Stimulated activated CD8-positive, alpha-beta memory T cell treated with anti-CD3 and anti-CD28 coated beads, Interleukin-15, amount 100 ng/mL, for 24 hours (primary cell): ENCODE data around the gene PCDHB10.
"Not testable (repeated sequence)": the region's sequence is repeated elsewhere in the genome, so short reads cannot be mapped to it uniquely, and the experiment has no call there.

Experiments
- DNase-seq: peaks from one replicate; pipeline ENCODE4 v3.0.0-alpha.2; 2020; ENCODE audit warnings: low read depth

The PCDHB10 gene

GRCh38 chr5:141188682-141189081 lies 3.5 kb upstream of the PCDHB10 start:
- not testable (repeated sequence) for DNase-seq

DNA sequence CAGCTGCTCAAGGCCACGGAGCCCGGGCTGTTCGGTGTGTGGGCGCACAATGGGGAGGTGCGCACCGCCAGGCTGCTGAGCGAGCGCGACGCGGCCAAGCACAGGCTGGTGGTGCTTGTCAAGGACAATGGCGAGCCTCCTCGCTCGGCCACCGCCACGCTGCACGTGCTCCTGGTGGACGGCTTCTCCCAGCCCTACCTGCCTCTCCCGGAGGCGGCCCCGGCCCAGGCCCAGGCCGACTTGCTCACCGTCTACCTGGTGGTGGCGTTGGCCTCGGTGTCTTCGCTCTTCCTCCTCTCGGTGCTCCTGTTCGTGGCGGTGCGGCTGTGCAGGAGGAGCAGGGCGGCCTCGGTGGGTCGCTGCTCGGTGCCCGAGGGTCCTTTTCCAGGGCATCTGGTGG lies 3.0 kb upstream of the PCDHB10 start:
- not testable (repeated sequence) for DNase-seq

GRCh38 chr5:141194332-141194731 lies 2.2 kb downstream of the PCDHB10 start:
- not testable (repeated sequence) for DNase-seq

- no peak for DNase-seq
Observed at GRCh38 chr5:141196363-141196762, 4.2 kb downstream of the PCDHB10 start.

GRCh38 chr5:141199359-141200235 lies 7.4 kb downstream of the PCDHB10 start, which contains the start of gene PCDHB11:
Gene PCDHB11, plus strand, starts transcription at chr5:141199627. Its CDS starts 148 bp downstream, at chr5:141199775.
- DNase-seq: no peak

- DNase-seq: not testable (repeated sequence)
Observed at GRCh38 chr5:141201126-141201525, 9.0 kb downstream of the PCDHB10 start.

DNA sequence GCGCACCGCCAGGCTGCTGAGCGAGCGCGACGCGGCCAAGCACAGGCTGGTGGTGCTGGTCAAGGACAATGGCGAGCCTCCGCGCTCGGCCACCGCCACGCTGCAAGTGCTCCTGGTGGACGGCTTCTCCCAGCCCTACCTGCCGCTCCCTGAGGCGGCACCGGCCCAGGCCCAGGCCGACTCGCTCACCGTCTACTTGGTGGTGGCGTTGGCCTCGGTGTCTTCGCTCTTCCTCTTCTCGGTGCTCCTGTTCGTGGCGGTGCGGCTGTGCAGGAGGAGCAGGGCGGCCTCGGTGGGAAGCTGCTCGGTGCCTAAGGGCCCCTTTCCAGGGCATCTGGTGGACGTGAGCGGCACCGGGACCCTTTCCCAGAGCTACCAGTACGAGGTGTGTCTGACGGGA lies 9.5 kb downstream of the PCDHB10 start:
- DNase-seq: not testable (repeated sequence)

- no peak for DNase-seq
Observed at GRCh38 chr5:141208478-141208877, 16.3 kb downstream of the PCDHB10 start, which contains the start of gene PCDHB12. Gene PCDHB12, plus strand, starts transcription at chr5:141208719. Its CDS starts 189 bp downstream, at chr5:141208908.

DNA sequence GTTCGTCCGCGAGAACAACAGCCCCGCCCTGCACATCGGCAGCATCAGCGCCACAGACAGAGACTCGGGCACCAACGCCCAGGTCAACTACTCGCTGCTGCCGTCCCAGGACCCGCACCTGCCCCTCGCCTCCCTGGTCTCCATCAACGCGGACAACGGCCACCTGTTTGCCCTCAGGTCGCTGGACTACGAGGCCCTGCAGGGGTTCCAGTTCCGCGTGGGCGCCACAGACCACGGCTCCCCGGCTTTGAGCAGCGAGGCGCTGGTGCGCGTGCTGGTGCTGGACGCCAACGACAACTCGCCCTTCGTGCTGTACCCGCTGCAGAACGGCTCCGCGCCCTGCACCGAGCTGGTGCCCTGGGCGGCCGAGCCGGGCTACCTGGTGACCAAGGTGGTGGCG lies 18.1 kb downstream of the PCDHB10 start:
- not testable (repeated sequence) for DNase-seq

DNA sequence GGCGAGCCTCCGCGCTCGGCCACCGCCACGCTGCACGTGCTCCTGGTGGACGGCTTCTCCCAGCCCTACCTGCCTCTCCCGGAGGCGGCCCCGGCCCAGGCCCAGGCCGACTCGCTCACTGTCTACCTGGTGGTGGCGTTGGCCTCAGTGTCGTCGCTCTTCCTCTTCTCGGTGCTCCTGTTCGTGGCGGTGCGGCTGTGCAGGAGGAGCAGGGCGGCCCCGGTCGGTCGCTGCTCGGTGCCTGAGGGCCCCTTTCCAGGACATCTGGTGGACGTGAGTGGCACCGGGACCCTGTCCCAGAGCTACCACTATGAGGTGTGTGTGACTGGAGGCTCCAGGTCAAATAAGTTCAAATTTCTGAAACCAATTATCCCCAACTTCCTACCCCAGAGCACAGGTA lies 18.7 kb downstream of the PCDHB10 start:
- not testable (repeated sequence) for DNase-seq

GRCh38 chr5:141213656-141214339 lies 21.6 kb downstream of the PCDHB10 start, which contains the start of gene PCDHB13:
Gene PCDHB13, plus strand, starts transcription at chr5:141213919. Its CDS starts 205 bp downstream, at chr5:141214124.
- not testable (repeated sequence) for DNase-seq

DNA sequence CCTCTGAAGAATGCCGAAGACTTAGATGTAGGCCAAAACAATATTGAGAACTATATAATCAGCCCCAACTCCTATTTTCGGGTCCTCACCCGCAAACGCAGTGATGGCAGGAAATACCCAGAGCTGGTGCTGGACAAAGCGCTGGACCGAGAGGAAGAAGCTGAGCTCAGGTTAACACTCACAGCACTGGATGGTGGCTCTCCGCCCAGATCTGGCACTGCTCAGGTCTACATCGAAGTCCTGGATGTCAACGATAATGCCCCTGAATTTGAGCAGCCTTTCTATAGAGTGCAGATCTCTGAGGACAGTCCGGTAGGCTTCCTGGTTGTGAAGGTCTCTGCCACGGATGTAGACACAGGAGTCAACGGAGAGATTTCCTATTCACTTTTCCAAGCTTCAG lies 22.4 kb downstream of the PCDHB10 start:
- not testable (repeated sequence) for DNase-seq

DNA sequence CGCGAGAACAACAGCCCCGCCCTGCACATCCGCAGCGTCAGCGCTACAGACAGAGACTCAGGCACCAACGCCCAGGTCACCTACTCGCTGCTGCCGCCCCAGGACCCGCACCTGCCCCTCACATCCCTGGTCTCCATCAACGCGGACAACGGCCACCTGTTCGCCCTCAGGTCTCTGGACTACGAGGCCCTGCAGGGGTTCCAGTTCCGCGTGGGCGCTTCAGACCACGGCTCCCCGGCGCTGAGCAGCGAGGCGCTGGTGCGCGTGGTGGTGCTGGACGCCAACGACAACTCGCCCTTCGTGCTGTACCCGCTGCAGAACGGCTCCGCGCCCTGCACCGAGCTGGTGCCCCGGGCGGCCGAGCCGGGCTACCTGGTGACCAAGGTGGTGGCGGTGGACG lies 23.4 kb downstream of the PCDHB10 start:
- DNase-seq: not testable (repeated sequence)

GRCh38 chr5:141216035-141216434 lies 23.9 kb downstream of the PCDHB10 start:
- not testable (repeated sequence) for DNase-seq

- no peak for DNase-seq
Observed at GRCh38 chr5:141223112-141223783, 31.1 kb downstream of the PCDHB10 start, which contains the start of gene PCDHB14. Gene PCDHB14, plus strand, starts transcription at chr5:141223343. Its CDS starts 163 bp downstream, at chr5:141223506.

DNA sequence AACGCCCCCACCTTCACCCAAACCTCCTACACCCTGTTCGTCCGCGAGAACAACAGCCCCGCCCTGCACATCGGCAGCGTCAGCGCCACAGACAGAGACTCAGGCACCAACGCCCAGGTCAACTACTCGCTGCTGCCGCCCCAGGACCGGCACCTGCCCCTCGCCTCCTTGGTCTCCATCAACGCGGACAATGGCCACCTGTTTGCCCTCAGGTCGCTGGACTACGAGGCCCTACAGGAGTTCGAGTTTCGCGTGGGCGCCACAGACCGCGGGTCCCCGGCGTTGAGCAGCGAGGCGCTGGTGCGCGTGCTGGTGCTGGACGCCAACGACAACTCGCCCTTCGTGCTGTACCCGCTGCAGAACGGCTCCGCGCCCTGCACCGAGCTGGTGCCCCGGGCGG lies 32.7 kb downstream of the PCDHB10 start:
- DNase-seq: not testable (repeated sequence)

GRCh38 chr5:141225421-141225820 lies 33.3 kb downstream of the PCDHB10 start:
- DNase-seq: not testable (repeated sequence)

DNA sequence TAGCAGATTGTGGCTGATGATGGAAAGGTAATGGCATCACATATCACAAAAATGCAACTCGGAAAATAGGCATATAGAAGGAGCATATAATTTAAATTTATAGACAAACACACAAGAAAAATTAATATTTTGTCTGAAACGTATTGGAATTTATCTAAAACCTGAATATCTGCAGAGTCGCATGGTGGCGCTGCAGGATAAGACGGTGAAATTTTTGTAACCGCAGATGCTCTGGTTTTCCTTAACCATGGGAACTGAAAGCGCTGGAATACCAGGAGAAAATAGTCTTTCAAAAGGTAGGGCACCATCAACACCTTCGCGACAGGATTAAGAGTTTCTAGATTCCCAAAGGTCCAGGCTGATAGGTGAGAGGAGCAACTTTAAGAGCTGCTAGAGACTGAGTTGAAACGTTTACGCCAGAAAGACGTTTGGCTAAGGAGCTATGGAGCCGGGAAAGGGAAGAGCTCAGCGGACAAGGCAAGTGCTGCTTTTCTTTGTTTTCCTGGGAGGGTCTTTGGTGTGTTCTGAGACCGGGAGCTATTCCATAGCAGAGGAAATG lies 42.0 kb downstream of the PCDHB10 start:
- DNase-seq: no peak

GRCh38 chr5:141235922-141236321 lies 43.8 kb downstream of the PCDHB10 start:
- not testable (repeated sequence) for DNase-seq

DNA sequence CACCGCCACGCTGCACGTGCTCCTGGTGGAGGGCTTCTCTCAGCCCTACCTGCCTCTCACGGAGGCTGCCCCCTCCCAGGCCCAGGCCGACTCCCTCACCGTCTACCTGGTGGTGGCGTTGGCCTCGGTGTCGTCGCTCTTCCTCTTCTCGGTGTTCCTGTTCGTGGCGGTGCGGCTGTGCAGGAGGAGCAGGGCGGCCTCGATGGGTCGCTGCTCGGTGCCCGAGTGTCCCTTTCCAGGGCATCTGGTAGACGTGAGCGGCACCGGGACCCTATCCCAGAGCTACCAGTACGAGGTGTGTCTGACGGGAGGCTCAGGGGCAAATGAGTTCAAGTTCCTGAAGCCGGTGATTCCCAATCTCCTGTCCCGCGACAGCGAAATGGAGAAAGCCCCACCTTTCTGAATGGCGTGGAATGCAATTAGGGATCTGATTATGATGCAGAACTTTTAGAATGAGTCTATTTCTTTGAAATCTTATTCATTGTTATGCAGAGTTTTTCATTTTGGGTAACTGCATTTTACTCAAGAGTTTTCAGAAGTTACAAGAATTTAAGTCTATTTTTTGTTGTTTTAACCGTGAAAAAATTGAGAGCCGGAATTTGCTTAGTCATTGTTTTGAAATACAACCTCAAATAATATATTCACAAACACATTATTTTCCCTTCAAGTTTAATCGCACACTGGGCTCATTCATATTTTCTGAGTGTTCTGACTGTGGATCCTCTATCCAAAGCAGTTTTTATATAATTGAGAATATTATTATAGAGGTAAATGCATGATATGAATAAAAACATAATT lies 44.6 kb downstream of the PCDHB10 start:
- no peak for DNase-seq

DNA sequence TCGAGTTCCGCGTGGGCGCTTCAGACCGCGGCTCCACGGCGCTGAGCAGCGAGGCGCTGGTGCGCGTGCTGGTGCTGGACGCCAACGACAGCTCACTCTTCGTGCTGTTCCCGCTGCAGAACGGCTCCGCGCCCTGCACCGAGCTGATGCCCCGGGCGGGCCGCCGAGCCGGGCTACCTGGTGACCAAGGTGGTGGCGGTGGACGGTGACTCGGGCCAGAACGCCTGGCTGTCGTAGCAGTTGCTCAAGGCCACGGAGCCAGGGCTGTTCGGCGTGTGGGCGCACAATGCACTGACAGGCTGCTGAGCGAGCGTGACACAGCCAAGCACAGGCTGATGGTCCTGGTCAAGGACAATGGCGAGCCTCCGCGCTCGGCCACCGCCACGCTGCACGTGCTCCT lies 49.3 kb downstream of the PCDHB10 start:
- no peak for DNase-seq
